ENCODE data around the gene GRIPAP1. TPM values are rescaled to one million over a fixed set of nuclear protein-coding genes. Genes with fewer than 3 reads are reported as not detected.

The GRIPAP1 gene
- total and polyA plus RNA-seq, 2 donors (not counting 3 experiments of a cell fraction or from before 2014, with no cell fraction given), result 25.3 to 49.4 TPM

DNA sequence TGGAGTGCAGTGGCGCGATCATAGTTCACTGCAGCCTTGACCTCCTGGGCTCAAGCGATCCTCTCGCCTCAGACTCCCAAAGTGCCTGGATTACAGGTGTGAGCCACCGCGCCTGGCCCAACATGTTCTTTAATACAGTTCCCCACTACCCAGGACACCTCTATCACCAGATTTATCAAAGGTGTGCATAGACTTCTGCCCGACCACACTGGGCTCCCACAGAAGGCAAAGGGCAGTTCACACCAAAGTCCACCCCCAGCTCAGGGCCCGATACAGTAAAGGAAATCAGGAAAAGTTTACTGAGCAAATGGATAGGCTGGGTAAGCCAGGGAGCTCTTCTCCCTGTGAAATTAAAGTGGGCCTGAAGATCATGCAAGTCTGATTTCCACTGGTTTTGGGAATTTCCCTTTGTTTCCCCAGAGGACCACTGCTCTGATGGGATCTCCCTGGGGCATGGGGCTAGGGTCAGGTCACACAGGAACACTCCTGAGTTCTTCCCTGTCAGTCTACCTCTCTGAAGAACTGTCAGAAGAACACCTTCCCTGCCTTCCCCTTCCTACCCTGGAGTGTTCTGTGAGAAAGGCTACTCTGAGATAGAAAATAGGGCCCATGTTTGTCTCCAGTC, 65.5 kb downstream of the GRIPAP1 start:
- no peak overlapping the region for H2AFZ ChIP-seq (ENCODE audit: low read depth, low read length)
- ChIA-PET POLR2A (no interaction called here), CTCF (no interaction called here)
- no peak overlapping the region for H3K4me3 ChIP-seq (replicated peaks in 1 of 3; ENCODE audit: insufficient read depth in 1 of 3, low read depth in 1 of 3, low read length in 3 of 3)
- H3K9me1 ChIP-seq (replicated peaks; ENCODE audit: control insufficient read depth, extremely low read depth, insufficient read depth, low read length), result no peaks in the 10 kb centered on the region
- H3K9ac ChIP-seq (replicated peaks; ENCODE audit: extremely low read depth, insufficient read depth, low read length), result no peak overlapping the region
- no peaks in the 10 kb centered on the region for H3K4me1 ChIP-seq (ENCODE audit: control insufficient read depth, extremely low read depth, insufficient read depth, low read length)
- no peak overlapping the region for H3K4me2 ChIP-seq (ENCODE audit: insufficient read depth, low read length)
- FAIRE-seq (no peak), DNase-seq (ENCODE audit: low read depth, low spot score) (no peak)
- H3K36me3 ChIP-seq (ENCODE audit: control insufficient read depth in 2 of 2, extremely low read depth in 1 of 2, insufficient read depth in 2 of 2, low read length in 2 of 2), result peaks cover 3 to 21% of the 10 kb centered on the region in 2 experiments
- no peak overlapping the region for H3K27ac ChIP-seq (ENCODE audit: insufficient read depth, low read depth, low read length)
- no peaks in the 10 kb centered on the region for H4K20me1 ChIP-seq (replicated peaks; ENCODE audit: control insufficient read depth, extremely low read depth, insufficient read depth, low read length)
- intact Hi-C loops (cut with micrococcal nuclease), result no loop called here
- no peaks in the 10 kb centered on the region for H3K9me3 ChIP-seq (replicated peaks; ENCODE audit: control insufficient read depth, insufficient read depth, low read length)
- TF ChIP-seq MYC (IDR thresholded peaks at IDR 0.05; ENCODE audit: low read depth, low read length), result no peak
- no peak for TF ChIP-seq POLR2A (IDR thresholded peaks at IDR 0.05; ENCODE audit: low read depth, low read length)
- no peak for TF ChIP-seq POLR2AphosphoS5 (IDR thresholded peaks at IDR 0.05; ENCODE audit: insufficient read depth, low read depth, low read length)
- TF ChIP-seq JUN (IDR thresholded peaks at IDR 0.05; ENCODE audit: borderline replicate concordance, insufficient read depth, insufficient read length, low read depth), result no peak
- TF ChIP-seq, protein P1, sequence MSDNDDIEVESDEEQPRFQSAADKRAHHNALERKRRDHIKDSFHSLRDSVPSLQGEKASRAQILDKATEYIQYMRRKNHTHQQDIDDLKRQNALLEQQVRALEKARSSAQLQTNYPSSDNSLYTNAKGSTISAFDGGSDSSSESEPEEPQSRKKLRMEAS (IDR thresholded peaks at IDR 0.05; ENCODE audit: insufficient read depth, insufficient read length), result no peak
- TF ChIP-seq, protein P2, sequence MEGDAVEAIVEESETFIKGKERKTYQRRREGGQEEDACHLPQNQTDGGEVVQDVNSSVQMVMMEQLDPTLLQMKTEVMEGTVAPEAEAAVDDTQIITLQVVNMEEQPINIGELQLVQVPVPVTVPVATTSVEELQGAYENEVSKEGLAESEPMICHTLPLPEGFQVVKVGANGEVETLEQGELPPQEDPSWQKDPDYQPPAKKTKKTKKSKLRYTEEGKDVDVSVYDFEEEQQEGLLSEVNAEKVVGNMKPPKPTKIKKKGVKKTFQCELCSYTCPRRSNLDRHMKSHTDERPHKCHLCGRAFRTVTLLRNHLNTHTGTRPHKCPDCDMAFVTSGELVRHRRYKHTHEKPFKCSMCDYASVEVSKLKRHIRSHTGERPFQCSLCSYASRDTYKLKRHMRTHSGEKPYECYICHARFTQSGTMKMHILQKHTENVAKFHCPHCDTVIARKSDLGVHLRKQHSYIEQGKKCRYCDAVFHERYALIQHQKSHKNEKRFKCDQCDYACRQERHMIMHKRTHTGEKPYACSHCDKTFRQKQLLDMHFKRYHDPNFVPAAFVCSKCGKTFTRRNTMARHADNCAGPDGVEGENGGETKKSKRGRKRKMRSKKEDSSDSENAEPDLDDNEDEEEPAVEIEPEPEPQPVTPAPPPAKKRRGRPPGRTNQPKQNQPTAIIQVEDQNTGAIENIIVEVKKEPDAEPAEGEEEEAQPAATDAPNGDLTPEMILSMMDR (IDR thresholded peaks at IDR 0.05; ENCODE audit: extremely low read depth in 1 of 2, insufficient read depth in 1 of 2, low read depth in 1 of 2, low read length in 2 of 2), result no peak
- TF ChIP-seq FOS (IDR thresholded peaks at IDR 0.05; ENCODE audit: borderline replicate concordance, insufficient read depth, low read length), result no peak
- TF ChIP-seq EZH2 (IDR thresholded peaks at IDR 0.05; ENCODE audit: borderline replicate concordance, low read depth, low read length, severe bottlenecking), result no peak
- no peak for TF ChIP-seq GATA2 (IDR thresholded peaks at IDR 0.05; ENCODE audit: insufficient read depth, insufficient read length, low read depth, low read length)
- H3K27me3 ChIP-seq (ENCODE audit: control insufficient read depth in 2 of 2, insufficient read depth in 2 of 2, low read length in 2 of 2), result no peaks in the 10 kb centered on the region
- dilution Hi-C loops (cut with MboI; ENCODE audit: extremely low pct_ligation_motif_present, low sequenced_read_pairs), result no loop called here
- BruUV-seq (replicated peaks), result no TSS peak
- peaks cover 22% of the 10 kb centered on the region for H3K79me2 ChIP-seq (ENCODE audit: control insufficient read depth, insufficient read depth, low read length)

All from endothelial cell of umbilical vein (primary cell).